Measurements from ENCODE around the gene SPPL3. TPM values are rescaled to one million over a fixed set of nuclear protein-coding genes. Genes with fewer than 3 reads are reported as not detected.

SPPL3 gene
- total and polyA plus RNA-seq, 4 donors, result 7.4 to 12.6 (median 8.7) TPM

- peaks cover 9 to 24% (median 18%) of the 10 kb centered on the region in 4 donors for H3K36me3 ChIP-seq (ENCODE audit: control insufficient read depth in 4 of 4, insufficient read depth in 3 of 4, low read depth in 1 of 4, low read length in 3 of 4)
- no peak for TF ChIP-seq RXRA (IDR thresholded peaks at IDR 0.05)
- no peak for TF ChIP-seq FOXA1 (IDR thresholded peaks at IDR 0.05)
- no peak for TF ChIP-seq ATF3 (IDR thresholded peaks at IDR 0.05)
- no peak for TF ChIP-seq HNF4G (IDR thresholded peaks at IDR 0.05)
- no peak overlapping the region for H3K4me3 ChIP-seq (ENCODE audit: low read depth in 1 of 3, low read length in 3 of 3)
- DNase-seq (ENCODE audit: low spot score), result no peak
- H3K27me3 ChIP-seq (ENCODE audit: control insufficient read depth in 4 of 4, insufficient read depth in 4 of 4, low read length in 3 of 4), result no peaks in the 10 kb centered on the region
- H3K9me3 ChIP-seq (ENCODE audit: control insufficient read depth in 4 of 4, low read length in 3 of 4), result no peaks in the 10 kb centered on the region
- no peak overlapping the region for H3K27ac ChIP-seq (ENCODE audit: low read depth in 1 of 2, low read length in 2 of 2)
- WGBS, result 77% methylated on average over 6 of the region's 6 CpGs
- no peak overlapping the region for H3K9ac ChIP-seq (ENCODE audit: low read depth in 1 of 2, low read length in 2 of 2)
- H3K4me1 ChIP-seq (ENCODE audit: control insufficient read depth in 4 of 4, insufficient read depth in 4 of 4, low read length in 3 of 4), result peaks cover 2 to 19% (median 14%) of the 10 kb centered on the region in 4 donors
Observed at GRCh38 chr12:120712610-120713009, 191.5 kb downstream of the SPPL3 start.

Other genes with a start within 250 kb of the SPPL3 start
- 100 to 1,000 TPM in 1 of 2 donors, 10 to 100 TPM in 1; 61.4 to 170 TPM for gene MLEC, start 217.2 kb downstream of the SPPL3 start, total RNA-seq
- gene MLEC, start 217.2 kb downstream of the SPPL3 start, polyA plus RNA-seq, result 100 to 1,000 TPM in 1 of 2 donors, 10 to 100 TPM in 1; 96.3 to 134 TPM
- 10 to 100 TPM; 16.8 to 24.8 TPM for gene UNC119B, start 193.9 kb downstream of the SPPL3 start, total RNA-seq
- 1 to 10 TPM; 3.8 to 6.8 TPM for gene UNC119B, start 193.9 kb downstream of the SPPL3 start, polyA plus RNA-seq
- gene ACADS, start 178.5 kb downstream of the SPPL3 start, total RNA-seq, result 100 to 1,000 TPM in 1 of 2 donors, 10 to 100 TPM in 1; 54.2 to 152 TPM
- 100 to 1,000 TPM; 102 to 162 TPM for gene ACADS, start 178.5 kb downstream of the SPPL3 start, polyA plus RNA-seq
- 10 to 100 TPM in 1 of 2 donors, 1 to 10 TPM in 1; 8.3 to 12.8 TPM for gene HNF1A, start 74.2 kb upstream of the SPPL3 start, total RNA-seq
- 10 to 100 TPM in 1 of 2 donors, 1 to 10 TPM in 1; 8.2 to 19.8 TPM for gene HNF1A, start 74.2 kb upstream of the SPPL3 start, polyA plus RNA-seq
- 1 to 10 TPM; 6.8 to 7.3 TPM for gene C12orf43, start 112.1 kb upstream of the SPPL3 start, total RNA-seq
- gene C12orf43, start 112.1 kb upstream of the SPPL3 start, polyA plus RNA-seq, result 1 to 10 TPM; 7.8 to 8.2 TPM
- 1 to 10 TPM in 1 of 2 donors, under 1 TPM in 1; 0.89 to 2.5 TPM for gene OASL, start 134.9 kb upstream of the SPPL3 start, total RNA-seq
- gene OASL, start 134.9 kb upstream of the SPPL3 start, polyA plus RNA-seq, result 1 to 10 TPM; 3.7 to 4.5 TPM
- gene P2RX7, start 228.5 kb upstream of the SPPL3 start, total RNA-seq, result 1 to 10 TPM; 2.4 to 3.2 TPM
- gene P2RX7, start 228.5 kb upstream of the SPPL3 start, polyA plus RNA-seq, result 1 to 10 TPM; 1.2 to 2.0 TPM

Measured in liver (tissue), 9 donors.